HG03342 (cell line): ENCODE measurements around the gene CHGA.

Experiments
- ATAC-seq: cut with Tn5 transposase; IDR thresholded peaks from one replicate; pipeline ENCODE4 v1.9.1; 2021; ENCODE audit warnings: mild to moderate bottlenecking, moderate library complexity; ENCODE audit not compliant: unreplicated experiment

Gene CHGA

GRCh38 chr14:92903359-92903758, 19.6 kb upstream of the CHGA start:
- ATAC-seq = no peak

GRCh38 chr14:92905667-92906066, 17.3 kb upstream of the CHGA start:
- no peak for ATAC-seq

GRCh38 chr14:92906420-92906819, 16.5 kb upstream of the CHGA start:
- no peak for ATAC-seq

GRCh38 chr14:92906823-92907222, 16.1 kb upstream of the CHGA start:
- no peak for ATAC-seq

- no peak for ATAC-seq
These were observed 15.5 kb upstream of the CHGA start for GRCh38 chr14:92907316-92907911.

GRCh38 chr14:92914087-92914656, 8.8 kb upstream of the CHGA start:
- no peak for ATAC-seq

- no peak for ATAC-seq
These were observed 6.7 kb upstream of the CHGA start for GRCh38 chr14:92916201-92916600.

- no peak for ATAC-seq
These were observed 5.7 kb upstream of the CHGA start for GRCh38 chr14:92917041-92917940.

- ATAC-seq = no peak
These were observed 5.0 kb upstream of the CHGA start for GRCh38 chr14:92917956-92918355.

- no peak for ATAC-seq
These were observed 2.9 kb upstream of the CHGA start for GRCh38 chr14:92920001-92920400.

GRCh38 chr14:92922155-92922735, 705 bp upstream of the CHGA start:
- no peak for ATAC-seq

GRCh38 chr14:92923744-92924103, 774 bp downstream of the CHGA start:
- no peak for ATAC-seq

GRCh38 chr14:92924247-92924646, 1.3 kb downstream of the CHGA start:
- no peak for ATAC-seq

- no peak for ATAC-seq
These were observed 2.5 kb downstream of the CHGA start for GRCh38 chr14:92925446-92925845.

GRCh38 chr14:92926180-92926845, 3.4 kb downstream of the CHGA start:
- ATAC-seq = no peak

- no peak for ATAC-seq
These were observed 4.0 kb downstream of the CHGA start for GRCh38 chr14:92926931-92927330.

- no peak for ATAC-seq
These were observed 4.7 kb downstream of the CHGA start for GRCh38 chr14:92927349-92928257.

GRCh38 chr14:92928258-92928629, 5.3 kb downstream of the CHGA start:
- no peak for ATAC-seq

- ATAC-seq = no peak
These were observed 6.2 kb downstream of the CHGA start for GRCh38 chr14:92928961-92929688.
